Neural cell (in vitro differentiated cells): ENCODE data around the gene NEBL. TPM values are rescaled to one million over a fixed set of nuclear protein-coding genes. Genes with fewer than 3 reads are reported as not detected.

ENCODE experiments used
- H2AFZ ChIP-seq: fragments of 200-600, 300-800 bp; sonication (generic), shearing (Covaris generic); 2 replicates; pipeline ENCODE4 v1.6.0; 2014; ENCODE audit warnings: low read depth, mild to moderate bottlenecking, antibody characterized with exemption, low read length, moderate library complexity
- H3F3A ChIP-seq: fragments of 200-600 bp; shearing (Covaris generic); 2 replicates; pipeline ENCODE4 v1.6.1; 2016; ENCODE audit warnings: mild to moderate bottlenecking, moderate library complexity, mixed read lengths, antibody characterized with exemption, low read length; ENCODE audit not compliant: insufficient read depth, poor library complexity, severe bottlenecking
- H3K27ac ChIP-seq: fragments of 200-600, 300-800 bp; sonication (generic), shearing (Covaris generic); 2 replicates; pipeline ENCODE4 v1.5.1; 2014; ENCODE audit warnings: mild to moderate bottlenecking, low read length, moderate library complexity
- H3K27me3 ChIP-seq: fragments of 300-800, 200-600 bp; sonication (generic), shearing (Covaris generic); 2 replicates; pipeline ENCODE4 v1.6.0; 2014; ENCODE audit warnings: mild to moderate bottlenecking, low read depth, low read length, moderate library complexity; ENCODE audit not compliant: insufficient read depth
- H3K36me3 ChIP-seq: fragments of 300-800, 200-600 bp; sonication (generic), shearing (Covaris generic); 2 replicates; pipeline ENCODE4 v1.5.1; 2014; ENCODE audit warnings: mild to moderate bottlenecking, antibody characterized with exemption, low read length, moderate library complexity; ENCODE audit not compliant: insufficient read depth
- H3K4me2 ChIP-seq: fragments of 300-800, 200-600 bp; sonication (generic), shearing (Covaris generic); 2 replicates; pipeline ENCODE4 v1.6.0; 2014; ENCODE audit warnings: mild to moderate bottlenecking, low read length
- H3K4me3 ChIP-seq: fragments of 300-800, 200-600 bp; sonication (generic), shearing (Covaris generic); 2 replicates; pipeline ENCODE4 v1.5.1; 2014; ENCODE audit warnings: mild to moderate bottlenecking, low read length, moderate library complexity
- H3K79me2 ChIP-seq: fragments of 200-600 bp; shearing (Covaris generic); replicated peaks from 2 replicates; pipeline ENCODE4 v1.6.0; 2014; ENCODE audit warnings: mild to moderate bottlenecking, low read length, moderate library complexity; ENCODE audit not compliant: insufficient read depth
- H3K9ac ChIP-seq: fragments of 300-800, 200-600 bp; sonication (generic), shearing (Covaris generic); 2 replicates; pipeline ENCODE4 v1.6.1; 2016; ENCODE audit warnings: mild to moderate bottlenecking, low read length, mixed read lengths
- H3K9me2 ChIP-seq: fragments of 200-600 bp; shearing (Covaris generic); 2 replicates; pipeline ENCODE4 v1.6.1; 2016; ENCODE audit warnings: mild to moderate bottlenecking, low read length, mixed read lengths; ENCODE audit not compliant: insufficient read depth
- H3K9me3 ChIP-seq: fragments of 200-600, 300-800 bp; sonication (generic), shearing (Covaris generic); 2 replicates; pipeline ENCODE4 v1.6.1; 2016; ENCODE audit warnings: mild to moderate bottlenecking, mixed run types, low read length, moderate library complexity, mixed read lengths
- H4K20me1 ChIP-seq: fragments of 200-600 bp; shearing (Covaris generic); 2 replicates; pipeline ENCODE4 v1.6.1; 2016; ENCODE audit warnings: mild to moderate bottlenecking, mixed run types; ENCODE audit not compliant: insufficient read depth
- EP300 ChIP-seq: fragments of 450-650 bp; conservative IDR thresholded peaks from 2 replicates; pipeline ENCODE4 v1.6.1; 2014; ENCODE audit warnings: antibody characterized with exemption, mild to moderate bottlenecking, moderate library complexity; ENCODE audit not compliant: poor library complexity, severe bottlenecking
- MXI1 ChIP-seq: fragments of 450-650 bp; conservative IDR thresholded peaks from 2 replicates; pipeline ENCODE4 v1.6.1; 2014; ENCODE audit warnings: antibody characterized with exemption, mild to moderate bottlenecking; ENCODE audit not compliant: poor library complexity, severe bottlenecking
- POLR2AphosphoS5 ChIP-seq: IDR thresholded peaks from 2 replicates; pipeline ENCODE4 v1.6.1; 2012
- RAD21 ChIP-seq: fragments of 450-650 bp; conservative IDR thresholded peaks from 2 replicates; pipeline ENCODE4 v1.6.1; 2014; ENCODE audit warnings: antibody characterized with exemption, mild to moderate bottlenecking, moderate library complexity
- SMC3 ChIP-seq: fragments of 450-650 bp; conservative IDR thresholded peaks from 2 replicates; pipeline ENCODE4 v1.6.1; 2014; ENCODE audit warnings: antibody characterized with exemption, mild to moderate bottlenecking, moderate library complexity; ENCODE audit not compliant: poor library complexity
- TAF1 ChIP-seq: IDR thresholded peaks from 2 replicates; pipeline ENCODE4 v1.6.1; 2012; ENCODE audit warnings: low read depth
- polyA plus RNA-seq: library from polyadenylated mRNA; depleted of rRNA; stranded (reverse); fragments of >200 nt; gene quantifications from 2 replicates; pipeline ENCODE4 v1.2.3, GENCODE V29; 2014
- TF ChIP-seq, protein P1 (sequence below): IDR thresholded peaks from 2 replicates; pipeline ENCODE4 v1.6.1; 2012; ENCODE audit warnings: borderline replicate concordance
- TF ChIP-seq, protein P2 (sequence below): fragments of 450-650 bp; IDR thresholded peaks from 2 replicates; pipeline ENCODE4 v1.5.1; 2014; ENCODE audit warnings: antibody characterized with exemption, mild to moderate bottlenecking, moderate library complexity; ENCODE audit not compliant: poor library complexity, severe bottlenecking

The NEBL gene
- polyA plus RNA-seq, 1 donor from 2014 or later, result 16.3 TPM

DNA sequence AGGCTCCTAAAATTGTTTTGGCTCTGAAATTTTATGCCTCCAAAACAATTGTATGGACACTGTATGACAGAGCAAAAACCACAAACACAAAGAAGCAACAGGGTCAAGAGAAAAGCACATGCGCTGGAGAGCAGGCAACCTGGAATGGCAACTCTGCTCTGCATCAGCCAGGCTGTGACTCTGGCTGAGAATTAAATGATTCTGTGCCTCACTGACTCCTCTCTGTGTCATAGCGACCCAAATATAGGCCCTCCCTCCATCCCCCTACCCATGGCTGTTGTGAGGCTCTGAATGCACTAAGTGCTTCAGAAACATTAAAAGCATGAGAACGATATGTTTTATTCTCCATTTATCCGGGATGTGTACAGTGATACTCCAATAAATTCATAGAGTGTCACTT is 24.9 kb upstream of the NEBL start:
- no peaks in the 10 kb centered on the region for H3K27me3 ChIP-seq
- no peak overlapping the region for H3K4me3 ChIP-seq
- H3K9me3 ChIP-seq, result no peaks in the 10 kb centered on the region
- no peaks in the 10 kb centered on the region for H3K9me2 ChIP-seq
- H3K4me2 ChIP-seq, result no peak overlapping the region
- no peaks in the 10 kb centered on the region for H3F3A ChIP-seq
- no peaks in the 10 kb centered on the region for H3K36me3 ChIP-seq
- no peak overlapping the region for H3K27ac ChIP-seq
- H4K20me1 ChIP-seq, result no peaks in the 10 kb centered on the region
- TF ChIP-seq SMC3, result no peak
- TF ChIP-seq RAD21, result no peak
- H2AFZ ChIP-seq, result no peak overlapping the region
- no peak overlapping the region for H3K9ac ChIP-seq
- H3K79me2 ChIP-seq, result no peaks in the 10 kb centered on the region

DNA sequence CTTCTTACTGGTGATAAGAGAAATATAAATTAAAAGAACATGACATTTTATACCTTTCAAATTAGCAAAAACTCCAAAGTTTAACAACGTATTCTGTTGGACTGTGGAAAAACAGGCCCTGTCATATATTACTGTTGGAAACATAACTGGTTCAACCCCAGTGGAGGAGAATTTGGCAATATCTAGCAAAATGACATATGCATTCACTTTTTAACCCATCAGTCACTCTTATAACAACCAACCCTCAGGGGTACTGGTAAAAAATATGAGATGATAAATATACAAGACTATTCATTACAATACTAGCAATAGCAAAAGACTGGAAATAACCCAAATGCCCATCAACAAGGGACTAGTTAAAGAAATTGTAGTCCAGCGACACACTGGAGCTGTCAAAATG is 22.9 kb upstream of the NEBL start:
- H3K36me3 ChIP-seq, result no peaks in the 10 kb centered on the region
- no peak for TF ChIP-seq TAF1
- TF ChIP-seq POLR2AphosphoS5, result no peak
- TF ChIP-seq, protein P1, sequence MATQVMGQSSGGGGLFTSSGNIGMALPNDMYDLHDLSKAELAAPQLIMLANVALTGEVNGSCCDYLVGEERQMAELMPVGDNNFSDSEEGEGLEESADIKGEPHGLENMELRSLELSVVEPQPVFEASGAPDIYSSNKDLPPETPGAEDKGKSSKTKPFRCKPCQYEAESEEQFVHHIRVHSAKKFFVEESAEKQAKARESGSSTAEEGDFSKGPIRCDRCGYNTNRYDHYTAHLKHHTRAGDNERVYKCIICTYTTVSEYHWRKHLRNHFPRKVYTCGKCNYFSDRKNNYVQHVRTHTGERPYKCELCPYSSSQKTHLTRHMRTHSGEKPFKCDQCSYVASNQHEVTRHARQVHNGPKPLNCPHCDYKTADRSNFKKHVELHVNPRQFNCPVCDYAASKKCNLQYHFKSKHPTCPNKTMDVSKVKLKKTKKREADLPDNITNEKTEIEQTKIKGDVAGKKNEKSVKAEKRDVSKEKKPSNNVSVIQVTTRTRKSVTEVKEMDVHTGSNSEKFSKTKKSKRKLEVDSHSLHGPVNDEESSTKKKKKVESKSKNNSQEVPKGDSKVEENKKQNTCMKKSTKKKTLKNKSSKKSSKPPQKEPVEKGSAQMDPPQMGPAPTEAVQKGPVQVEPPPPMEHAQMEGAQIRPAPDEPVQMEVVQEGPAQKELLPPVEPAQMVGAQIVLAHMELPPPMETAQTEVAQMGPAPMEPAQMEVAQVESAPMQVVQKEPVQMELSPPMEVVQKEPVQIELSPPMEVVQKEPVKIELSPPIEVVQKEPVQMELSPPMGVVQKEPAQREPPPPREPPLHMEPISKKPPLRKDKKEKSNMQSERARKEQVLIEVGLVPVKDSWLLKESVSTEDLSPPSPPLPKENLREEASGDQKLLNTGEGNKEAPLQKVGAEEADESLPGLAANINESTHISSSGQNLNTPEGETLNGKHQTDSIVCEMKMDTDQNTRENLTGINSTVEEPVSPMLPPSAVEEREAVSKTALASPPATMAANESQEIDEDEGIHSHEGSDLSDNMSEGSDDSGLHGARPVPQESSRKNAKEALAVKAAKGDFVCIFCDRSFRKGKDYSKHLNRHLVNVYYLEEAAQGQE, result no peak
- no peak for TF ChIP-seq RAD21
- no peak for TF ChIP-seq SMC3
- H3K9ac ChIP-seq, result no peak overlapping the region
- no peaks in the 10 kb centered on the region for H3K9me2 ChIP-seq
- H3K79me2 ChIP-seq, result no peaks in the 10 kb centered on the region
- H3K9me3 ChIP-seq, result no peaks in the 10 kb centered on the region
- H3F3A ChIP-seq, result no peaks in the 10 kb centered on the region
- H3K4me2 ChIP-seq, result no peak overlapping the region
- no peak overlapping the region for H2AFZ ChIP-seq
- H3K27me3 ChIP-seq, result no peaks in the 10 kb centered on the region
- no peak overlapping the region for H3K4me3 ChIP-seq
- no peak overlapping the region for H3K27ac ChIP-seq
- H4K20me1 ChIP-seq, result no peaks in the 10 kb centered on the region

DNA sequence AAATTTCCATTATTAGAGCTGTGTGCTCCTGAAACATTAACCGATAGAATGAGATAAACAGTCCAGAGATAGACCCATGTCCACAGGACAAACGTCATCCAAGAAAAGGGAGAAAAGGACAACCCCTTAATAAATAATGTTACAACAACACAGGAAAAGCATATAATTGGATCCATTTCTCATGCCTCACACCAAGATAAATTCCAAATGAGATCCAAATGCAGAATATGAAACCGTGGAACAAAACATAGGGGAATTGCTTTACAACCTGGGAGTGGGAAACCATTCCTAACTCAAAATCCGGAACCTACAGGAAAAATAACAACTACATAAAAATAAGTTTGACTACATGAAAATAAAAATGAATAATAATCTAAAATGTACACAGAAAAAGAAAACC is 22.4 kb upstream of the NEBL start:
- H3K27me3 ChIP-seq, result no peaks in the 10 kb centered on the region
- no peak overlapping the region for H3K9ac ChIP-seq
- no peaks in the 10 kb centered on the region for H3K9me3 ChIP-seq
- no peaks in the 10 kb centered on the region for H3K36me3 ChIP-seq
- no peak overlapping the region for H2AFZ ChIP-seq
- no peak overlapping the region for H3K4me2 ChIP-seq
- H3K9me2 ChIP-seq, result no peaks in the 10 kb centered on the region
- H3F3A ChIP-seq, result no peaks in the 10 kb centered on the region
- no peak overlapping the region for H3K4me3 ChIP-seq
- H4K20me1 ChIP-seq, result no peaks in the 10 kb centered on the region
- H3K27ac ChIP-seq, result no peak overlapping the region
- no peaks in the 10 kb centered on the region for H3K79me2 ChIP-seq
- TF ChIP-seq SMC3 (no peak), MXI1 (no peak), TAF1 (no peak), POLR2AphosphoS5 (no peak), EP300 (no peak)
- TF ChIP-seq, protein P2, sequence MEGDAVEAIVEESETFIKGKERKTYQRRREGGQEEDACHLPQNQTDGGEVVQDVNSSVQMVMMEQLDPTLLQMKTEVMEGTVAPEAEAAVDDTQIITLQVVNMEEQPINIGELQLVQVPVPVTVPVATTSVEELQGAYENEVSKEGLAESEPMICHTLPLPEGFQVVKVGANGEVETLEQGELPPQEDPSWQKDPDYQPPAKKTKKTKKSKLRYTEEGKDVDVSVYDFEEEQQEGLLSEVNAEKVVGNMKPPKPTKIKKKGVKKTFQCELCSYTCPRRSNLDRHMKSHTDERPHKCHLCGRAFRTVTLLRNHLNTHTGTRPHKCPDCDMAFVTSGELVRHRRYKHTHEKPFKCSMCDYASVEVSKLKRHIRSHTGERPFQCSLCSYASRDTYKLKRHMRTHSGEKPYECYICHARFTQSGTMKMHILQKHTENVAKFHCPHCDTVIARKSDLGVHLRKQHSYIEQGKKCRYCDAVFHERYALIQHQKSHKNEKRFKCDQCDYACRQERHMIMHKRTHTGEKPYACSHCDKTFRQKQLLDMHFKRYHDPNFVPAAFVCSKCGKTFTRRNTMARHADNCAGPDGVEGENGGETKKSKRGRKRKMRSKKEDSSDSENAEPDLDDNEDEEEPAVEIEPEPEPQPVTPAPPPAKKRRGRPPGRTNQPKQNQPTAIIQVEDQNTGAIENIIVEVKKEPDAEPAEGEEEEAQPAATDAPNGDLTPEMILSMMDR, result no peak
- TF ChIP-seq, protein P1, result no peak
